ENCODE measurements around the gene SP7.
"Not testable (repeated sequence)": the region's sequence is repeated elsewhere in the genome, so short reads cannot be mapped to it uniquely, and the experiment has no call there.

The SP7 gene

GRCh38 chr12:53345486-53346188, 9.5 kb upstream of the SP7 start:
- DNase-seq, result no peak

- DNase-seq, result peak; percentile 18
These were observed 8.8 kb upstream of the SP7 start for GRCh38 chr12:53344824-53345485.

- DNase-seq, result no peak
These were observed 8.3 kb upstream of the SP7 start for GRCh38 chr12:53344487-53344823.

GRCh38 chr12:53343969-53344368, 7.8 kb upstream of the SP7 start:
- no peak for DNase-seq

GRCh38 chr12:53343449-53343848, 7.3 kb upstream of the SP7 start:
- no peak for DNase-seq

GRCh38 chr12:53340398-53340797, 4.2 kb upstream of the SP7 start:
- no peak for DNase-seq

- no peak for DNase-seq
These were observed 2.8 kb upstream of the SP7 start for GRCh38 chr12:53338916-53339315.

- no peak for DNase-seq
These were observed 1.9 kb upstream of the SP7 start for GRCh38 chr12:53338017-53338416.

GRCh38 chr12:53334822-53335221, 1.3 kb downstream of the SP7 start:
- no peak for DNase-seq

GRCh38 chr12:53333845-53334244, 2.3 kb downstream of the SP7 start:
- DNase-seq, result no peak

- no peak for DNase-seq
These were observed 2.9 kb downstream of the SP7 start for GRCh38 chr12:53333289-53333688.

- no peak for DNase-seq
These were observed 3.4 kb downstream of the SP7 start for GRCh38 chr12:53332744-53333143.

GRCh38 chr12:53332339-53332738, 3.8 kb downstream of the SP7 start:
- DNase-seq, result not testable (repeated sequence)

GRCh38 chr12:53330671-53331070, 5.5 kb downstream of the SP7 start:
- DNase-seq, result no peak

- no peak for DNase-seq
These were observed 8.1 kb downstream of the SP7 start for GRCh38 chr12:53328043-53328435.

- DNase-seq, result no peak
These were observed 8.6 kb downstream of the SP7 start for GRCh38 chr12:53327435-53328042.

- no peak for DNase-seq
These were observed 9.5 kb downstream of the SP7 start for GRCh38 chr12:53326460-53327185.

- DNase-seq, result no peak
These were observed 10.6 kb downstream of the SP7 start for GRCh38 chr12:53325511-53326061.

GRCh38 chr12:53324779-53325510, 11.2 kb downstream of the SP7 start:
- DNase-seq, result peak; percentile 55

- no peak for DNase-seq
These were observed 11.9 kb downstream of the SP7 start for GRCh38 chr12:53324113-53324778.

- no peak for DNase-seq
These were observed 15.6 kb downstream of the SP7 start for GRCh38 chr12:53320352-53321195.
